K562 (cell line): ENCODE measurements around the gene STAB1. TPM values are rescaled to one million over a fixed set of nuclear protein-coding genes. Genes with fewer than 3 reads are reported as not detected.

Source experiments
- ATAC-seq: fragments of 200-7000 bp; cut with Tn5 transposase; 3 replicates; pipeline ENCODE4 v1.9.1; 2020; ENCODE audit warnings: moderate library complexity
- BruUV-seq: library from RNA; stranded (reverse); fragments of 400-500 nt; replicated peaks from 2 replicates; lab custom pipeline; 2021; lab: Mats Ljungman, UMichigan
- CTCF ChIA-PET: fragments of 300-600 bp; formaldehyde crosslinking; extraction: SDS; loops from one replicate; lab custom pipeline; 2021; ENCODE audit warnings: low intra/inter-chr PET ratio; lab: Yijun Ruan, JAX
- POLR2A ChIA-PET: fragments of 300-600, 350-650 bp; sonication (Branson Sonifier 250); formaldehyde crosslinking; extraction: SDS; loops from one replicate; lab custom pipeline; 2021; ENCODE audit warnings: antibody characterized with exemption, inconsistent platforms; lab: Yijun Ruan, JAX
- DNase-seq, 4 experiments: peaks; one replicate each; pipeline versions ENCODE4 v3.0.0 to v3.0.0-alpha.2; 2011 to 2018; ENCODE audit warnings: low spot score in 3 of 4, mixed read lengths in 3 of 4; ENCODE audit errors: extremely low read depth in 1 of 4
- FAIRE-seq: peaks from 2 replicates; lab custom pipeline; 2011; peaks lifted over from hg19 to GRCh38; lab: Jason Lieb, UNC
- H2AFZ ChIP-seq: 2 replicates; pipeline ENCODE4 v1.6.0; 2011; ENCODE audit warnings: low read depth, low read length, control low read depth, inconsistent platforms
- H3K27ac ChIP-seq: fragments of 200-600 bp; 3 replicates; pipeline ENCODE4 v1.8.0; 2011; ENCODE audit warnings: low read depth, mild to moderate bottlenecking, control low read depth, inconsistent platforms, low read length, moderate library complexity, mixed read lengths; ENCODE audit errors: extremely low read depth
- H3K27me3 ChIP-seq, 2 experiments: fragments of 300-600 bp in 1 of 2; 2 replicates in 1 of 2; 3 replicates in 1 of 2; pipeline versions ENCODE4 v1.6.0 to v1.8.0; 2011; ENCODE audit warnings: inconsistent platforms in 2 of 2, low read length in 2 of 2, mild to moderate bottlenecking in 1 of 2, mixed read lengths in 1 of 2, moderate library complexity in 1 of 2; ENCODE audit not compliant: control insufficient read depth in 2 of 2, insufficient read depth in 2 of 2
- H3K36me3 ChIP-seq: fragments of 300-600 bp; 3 replicates; pipeline ENCODE4 v1.8.0; 2011; ENCODE audit warnings: mild to moderate bottlenecking, low read length, inconsistent platforms; ENCODE audit not compliant: control insufficient read depth, insufficient read depth
- H3K4me1 ChIP-seq, 2 experiments: fragments of 200-600 bp in 1 of 2; replicated peaks in 1 of 2; 2 replicates in 1 of 2; 3 replicates in 1 of 2; pipeline versions ENCODE4 v1.5.1 to v1.8.0; 2011; ENCODE audit warnings: inconsistent platforms in 2 of 2, low read length in 2 of 2, mild to moderate bottlenecking in 1 of 2, mixed read lengths in 1 of 2, moderate library complexity in 1 of 2; ENCODE audit not compliant: control insufficient read depth in 2 of 2, insufficient read depth in 2 of 2
- H3K4me2 ChIP-seq: 2 replicates; pipeline ENCODE4 v1.6.1; 2011; ENCODE audit warnings: low read length, control low read depth, inconsistent platforms, mixed read lengths; ENCODE audit not compliant: insufficient read depth
- H3K4me3 ChIP-seq: fragments of 200-600 bp; sonication (generic), shearing (Covaris generic); 2 replicates; pipeline ENCODE4 v1.5.1; 2016; ENCODE audit warnings: control low read depth, inconsistent platforms
- H3K79me2 ChIP-seq: fragments of 200-600 bp; 3 replicates; pipeline ENCODE4 v1.8.0; 2011; ENCODE audit warnings: low read length, inconsistent platforms; ENCODE audit not compliant: control insufficient read depth, insufficient read depth
- H3K9ac ChIP-seq, 2 experiments: 2 replicates each; pipeline versions ENCODE4 v1.6.0 to v1.6.1; 2011; ENCODE audit warnings: low read depth in 2 of 2, low read length in 2 of 2, control low read depth in 1 of 2, inconsistent platforms in 1 of 2, mild to moderate bottlenecking in 1 of 2, mixed read lengths in 1 of 2; ENCODE audit not compliant: insufficient read depth in 1 of 2
- H3K9me1 ChIP-seq: one replicate; pipeline ENCODE4 v1.6.0; 2011; ENCODE audit warnings: inconsistent platforms, mild to moderate bottlenecking, low read length, moderate library complexity; ENCODE audit not compliant: control insufficient read depth, insufficient read depth
- H3K9me3 ChIP-seq: replicated peaks from 2 replicates; pipeline ENCODE4 v1.5.1; 2011; ENCODE audit warnings: low read depth, low read length, inconsistent platforms; ENCODE audit not compliant: control insufficient read depth, insufficient read depth
- H4K20me1 ChIP-seq: replicated peaks from 2 replicates; pipeline ENCODE4 v1.6.1; 2011; ENCODE audit warnings: low read length, inconsistent platforms, mixed read lengths; ENCODE audit not compliant: control insufficient read depth, insufficient read depth
- CBFA2T2 ChIP-seq: fragments of 450-650 bp; conservative IDR thresholded peaks from 2 replicates; pipeline ENCODE4 v1.6.1; 2017; ENCODE audit warnings: mild to moderate bottlenecking
- EGR1 ChIP-seq: fragments of 450-650 bp; conservative IDR thresholded peaks from 2 replicates; pipeline ENCODE4 v1.6.1; 2017; ENCODE audit warnings: mild to moderate bottlenecking
- ETV5 ChIP-seq: sonication (generic); formaldehyde crosslinking; IDR thresholded peaks from 2 replicates; pipeline ENCODE4 v1.4.0; 2020; ENCODE audit warnings: low read depth, mild to moderate bottlenecking, missing genetic modification reagents
- FOXA3 ChIP-seq, 2 experiments: fragments of 450-650 bp in 1 of 2; sonication (generic) in 1 of 2; formaldehyde crosslinking; IDR thresholded peaks in 1 of 2; conservative IDR thresholded peaks in 1 of 2; 2 replicates each; pipeline versions ENCODE4 v1.4.0 to v1.8.0; 2020 to 2022; ENCODE audit warnings: mild to moderate bottlenecking in 2 of 2, missing genetic modification reagents in 1 of 2
- GTF2E2 ChIP-seq: fragments of 200-800 bp; sonication (Bioruptor generic); IDR thresholded peaks from 2 replicates; pipeline ENCODE4 v1.6.1; 2016; ENCODE audit warnings: missing genetic modification characterization, missing compliant biosample characterization
- NFIC ChIP-seq: fragments of 450-650 bp; IDR thresholded peaks from 2 replicates; pipeline ENCODE4 v1.6.1; 2017; ENCODE audit warnings: mild to moderate bottlenecking, inconsistent platforms
- PHF8 ChIP-seq: fragments of 200-600 bp; sonication (generic); IDR thresholded peaks from 2 replicates; pipeline ENCODE4 v1.6.1; 2012; ENCODE audit warnings: mixed run types, mild to moderate bottlenecking, inconsistent platforms, low read length, moderate library complexity, borderline replicate concordance
- SNIP1 ChIP-seq: fragments of 450-650 bp; IDR thresholded peaks from 2 replicates; pipeline ENCODE4 v1.7.1; 2017; ENCODE audit warnings: low read depth, mild to moderate bottlenecking
- SRF ChIP-seq, 2 experiments: fragments of 250-450, 450-650 bp in 1 of 2; sonication (Bioruptor Pico) in 1 of 2; sonication (generic) in 1 of 2; formaldehyde crosslinking; IDR thresholded peaks; 2 replicates each; pipeline versions ENCODE4 v1.5.0 to v1.5.1; 2020 to 2022; ENCODE audit warnings: mild to moderate bottlenecking in 1 of 2, missing genetic modification reagents in 1 of 2
- STAG1 ChIP-seq: sonication (generic); formaldehyde crosslinking; IDR thresholded peaks from 2 replicates; pipeline ENCODE4 v1.5.0; 2020; ENCODE audit warnings: missing genetic modification reagents, borderline replicate concordance
- ZNF174 ChIP-seq: fragments of 250-450 bp; sonication (Bioruptor Pico); IDR thresholded peaks from 2 replicates; pipeline ENCODE4 v1.4.0; 2020; ENCODE audit warnings: mild to moderate bottlenecking
- WGBS: fragments of 100-300 bp; shearing (Covaris generic); methylation state at CpG from one replicate; pipeline ENCODE4 v1.1.6; 2016; ENCODE audit warnings: low coverage, mixed read lengths; ENCODE audit not compliant: insufficient coverage; ENCODE audit errors: missing lambda C conversion rate; 5-methylcytosine and 5-hydroxymethylcytosine counted together
- in situ Hi-C: fragments of 300-500 bp; cut with MboI; formaldehyde crosslinking; loops from 4 replicates; pipeline ENCODE4 v1.15.0; 2018; ENCODE audit warnings: inconsistent platforms, mixed read lengths
- intact Hi-C: fragments of 100-400 bp; cut with micrococcal nuclease; formaldehyde crosslinking; loops from 2 replicates; pipeline ENCODE4 v1.14.2; 2022
- polyA plus RNA-seq, 8 experiments: library from polyadenylated mRNA; depleted of rRNA in 4 of 8; stranded (reverse) in 5 of 8; unstranded in 3 of 8; fragments of >200 nt; fragmentation: Nextera tagmentation in 2 of 8; fragmentation: Illumina TruSeq in 1 of 8; extraction: Ambion mirVana in 2 of 8; extraction: Trizol in 1 of 8; gene quantifications; 2 replicates each; pipeline versions ENCODE4 v1.2.1 to v1.2.3, GENCODE V29; 2011 to 2014; ENCODE audit warnings: inconsistent platforms in 1 of 8, missing spikeins in 1 of 8
- total RNA-seq, 7 experiments: library from RNA; depleted of rRNA in 6 of 7; stranded (reverse); fragments of >200 nt in 6 of 7; fragmentation: Illumina TruSeq in 2 of 7; extraction: Trizol in 2 of 7; gene quantifications; 2 replicates each; pipeline versions ENCODE4 v1.2.1 to v1.2.3, GENCODE V29; 2011 to 2021; ENCODE audit warnings: low replicate concordance in 1 of 7
- TF ChIP-seq, protein P1 (sequence below): sonication (generic); formaldehyde crosslinking; IDR thresholded peaks from 2 replicates; pipeline ENCODE4 v1.4.0; 2020; ENCODE audit warnings: mild to moderate bottlenecking, missing genetic modification reagents

STAB1 gene
- total and polyA plus RNA-seq, 9 of the 15 experiments (the other 6 are each of a cell fraction or from before 2014, with no cell fraction given): 0.20 to 3.9 (median 1.2) TPM

DNA sequence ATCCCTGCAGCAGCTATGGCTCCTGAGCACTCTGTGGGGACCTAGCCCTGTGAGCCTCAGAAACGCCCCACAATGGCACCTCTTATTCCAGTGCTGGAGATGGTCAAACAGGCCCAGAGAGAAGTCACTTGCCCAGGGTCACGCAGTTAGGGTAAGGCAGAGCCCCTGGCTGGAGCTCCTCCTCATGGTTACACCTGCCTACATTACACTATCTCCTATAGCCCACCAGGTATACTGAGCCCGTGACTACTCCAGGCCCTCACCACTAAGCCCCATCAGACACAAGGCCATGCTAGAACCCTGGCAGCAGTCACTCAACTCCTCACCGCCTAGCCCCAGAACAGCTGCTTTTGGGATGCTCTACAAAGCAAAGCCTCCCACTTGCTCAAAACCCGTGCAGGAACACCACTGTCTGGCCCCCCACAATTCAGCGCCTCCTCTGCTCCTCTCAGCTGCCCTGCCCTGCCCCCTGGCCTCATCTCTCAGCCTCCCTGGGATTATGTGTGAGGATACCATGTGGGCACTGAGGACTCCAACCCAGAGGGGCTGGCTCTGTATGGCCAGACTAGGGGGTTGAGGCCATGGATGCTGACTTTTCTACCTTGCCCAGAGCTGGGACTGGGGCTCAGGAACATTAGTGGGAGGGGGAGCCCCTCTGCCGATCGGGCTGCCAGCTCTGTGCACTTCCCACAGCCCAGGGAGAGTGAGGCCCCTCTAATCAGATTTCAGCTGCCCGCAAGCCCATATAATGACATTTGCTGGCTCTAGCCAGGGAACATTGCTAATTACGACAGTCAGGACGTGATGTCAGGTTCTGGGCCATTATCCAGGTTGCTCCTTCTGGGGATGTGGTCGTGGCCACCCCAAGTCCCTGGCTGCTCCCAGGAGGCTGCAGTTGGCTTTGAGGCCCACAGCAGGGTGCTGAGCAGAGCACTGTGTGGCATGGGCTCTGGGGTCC, 34.5 kb downstream of the STAB1 start:
- Histone ChIP-seq H3K36me3 (peaks cover 74% of the 10 kb centered on the region; the same call in 2 of the 3 replicates), H3K4me1 (peaks cover 12 to 59% of the 10 kb centered on the region in 2 experiments), H3K4me3 (no peak overlapping the region), H3K27ac (no peak overlapping the region), H4K20me1 (peaks cover 12% of the 10 kb centered on the region; the same call in 1 of the 2 replicates), H2AFZ (no peak overlapping the region), H3K79me2 (peaks cover 53% of the 10 kb centered on the region), H3K9me3 (no peaks in the 10 kb centered on the region), H3K9me1 (peaks cover 17% of the 10 kb centered on the region), H3K9ac (no peak overlapping the region; a peak in 1 of 4 replicates), H3K4me2 (no peak overlapping the region), H3K27me3 (no peaks in the 10 kb centered on the region)
- 94% methylated on average over 12 of the region's 12 CpGs for WGBS
- in situ Hi-C loops: no loop called here
- ATAC-seq (no peak), FAIRE-seq (no peak), DNase-seq (no peak)
- intact Hi-C loops: no loop called here
- no TSS peak for BruUV-seq
- CTCF ChIA-PET: no interaction called here
- TF ChIP-seq, protein P1, sequence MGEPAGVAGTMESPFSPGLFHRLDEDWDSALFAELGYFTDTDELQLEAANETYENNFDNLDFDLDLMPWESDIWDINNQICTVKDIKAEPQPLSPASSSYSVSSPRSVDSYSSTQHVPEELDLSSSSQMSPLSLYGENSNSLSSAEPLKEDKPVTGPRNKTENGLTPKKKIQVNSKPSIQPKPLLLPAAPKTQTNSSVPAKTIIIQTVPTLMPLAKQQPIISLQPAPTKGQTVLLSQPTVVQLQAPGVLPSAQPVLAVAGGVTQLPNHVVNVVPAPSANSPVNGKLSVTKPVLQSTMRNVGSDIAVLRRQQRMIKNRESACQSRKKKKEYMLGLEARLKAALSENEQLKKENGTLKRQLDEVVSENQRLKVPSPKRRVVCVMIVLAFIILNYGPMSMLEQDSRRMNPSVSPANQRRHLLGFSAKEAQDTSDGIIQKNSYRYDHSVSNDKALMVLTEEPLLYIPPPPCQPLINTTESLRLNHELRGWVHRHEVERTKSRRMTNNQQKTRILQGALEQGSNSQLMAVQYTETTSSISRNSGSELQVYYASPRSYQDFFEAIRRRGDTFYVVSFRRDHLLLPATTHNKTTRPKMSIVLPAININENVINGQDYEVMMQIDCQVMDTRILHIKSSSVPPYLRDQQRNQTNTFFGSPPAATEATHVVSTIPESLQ (CRISPR knock-in tag): no peak
- TF ChIP-seq GTF2E2 (tag) (no peak), PHF8 (no peak), ZNF174 (CRISPR knock-in tag) (no peak), SRF (CRISPR knock-in tag; IDR thresholded peaks at IDR 0.05) (no peak), ETV5 (no peak), SNIP1 (no peak), NFIC (no peak), STAG1 (CRISPR knock-in tag) (no peak), CBFA2T2 (no peak), FOXA3 (CRISPR knock-in tag; conservative IDR thresholded peaks at IDR 0.05 in 1 of 2, IDR thresholded peaks at IDR 0.05 in 1 of 2) (no peak), EGR1 (no peak)
- POLR2A ChIA-PET: interaction anchor here (1.3 kb wide), 1 partner anchor 156 kb away, joined by 3 read pairs; no protein-coding TSS in a partner anchor
